ENCODE data around the gene PHC2.

DNA sequence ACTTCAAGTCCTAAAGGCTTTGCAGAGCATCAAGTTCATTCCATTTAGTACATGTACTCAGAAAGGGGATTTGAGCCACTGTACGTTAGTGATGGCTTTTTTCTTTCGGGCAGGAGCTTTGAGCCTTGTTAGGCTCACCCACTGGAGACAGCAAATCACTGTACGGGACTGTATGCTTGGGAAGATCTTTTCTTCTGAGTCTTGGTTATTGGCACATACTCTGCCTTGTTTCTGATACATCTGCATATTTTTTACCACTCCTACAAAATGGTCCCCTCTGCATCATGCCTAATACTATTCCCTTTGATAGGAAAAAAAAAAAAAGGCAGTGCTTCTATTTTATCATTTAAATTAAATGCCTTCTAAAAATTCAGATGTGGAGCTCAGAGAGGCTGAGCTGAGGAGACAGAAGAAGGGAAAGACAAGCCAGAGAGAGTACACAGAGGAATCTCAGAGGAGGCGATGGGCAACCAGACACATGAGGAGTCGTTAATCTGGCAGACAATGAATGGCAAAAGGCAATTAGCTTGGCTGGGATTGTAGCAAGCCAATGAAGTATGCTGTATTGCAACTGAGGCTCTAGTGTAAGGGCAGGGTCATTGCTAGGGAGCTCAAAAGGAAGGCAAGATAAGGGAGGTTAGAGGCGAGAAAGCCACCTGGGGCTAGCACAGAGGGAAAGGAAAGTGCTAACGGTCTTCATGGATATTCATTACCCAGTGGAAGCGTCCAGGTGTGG, 39.4 kb downstream of the PHC2 start:
- TF ChIP-seq EZH2 (IDR thresholded peaks at IDR 0.05; ENCODE audit: borderline replicate concordance, insufficient read depth, low read length, poor library complexity, severe bottlenecking) (no peak), POLR2AphosphoS5 (IDR thresholded peaks at IDR 0.05) (no peak), EP300 (conservative IDR thresholded peaks at IDR 0.05; ENCODE audit: poor library complexity, severe bottlenecking) (no peak)
- TF ChIP-seq, protein P1, sequence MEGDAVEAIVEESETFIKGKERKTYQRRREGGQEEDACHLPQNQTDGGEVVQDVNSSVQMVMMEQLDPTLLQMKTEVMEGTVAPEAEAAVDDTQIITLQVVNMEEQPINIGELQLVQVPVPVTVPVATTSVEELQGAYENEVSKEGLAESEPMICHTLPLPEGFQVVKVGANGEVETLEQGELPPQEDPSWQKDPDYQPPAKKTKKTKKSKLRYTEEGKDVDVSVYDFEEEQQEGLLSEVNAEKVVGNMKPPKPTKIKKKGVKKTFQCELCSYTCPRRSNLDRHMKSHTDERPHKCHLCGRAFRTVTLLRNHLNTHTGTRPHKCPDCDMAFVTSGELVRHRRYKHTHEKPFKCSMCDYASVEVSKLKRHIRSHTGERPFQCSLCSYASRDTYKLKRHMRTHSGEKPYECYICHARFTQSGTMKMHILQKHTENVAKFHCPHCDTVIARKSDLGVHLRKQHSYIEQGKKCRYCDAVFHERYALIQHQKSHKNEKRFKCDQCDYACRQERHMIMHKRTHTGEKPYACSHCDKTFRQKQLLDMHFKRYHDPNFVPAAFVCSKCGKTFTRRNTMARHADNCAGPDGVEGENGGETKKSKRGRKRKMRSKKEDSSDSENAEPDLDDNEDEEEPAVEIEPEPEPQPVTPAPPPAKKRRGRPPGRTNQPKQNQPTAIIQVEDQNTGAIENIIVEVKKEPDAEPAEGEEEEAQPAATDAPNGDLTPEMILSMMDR (IDR thresholded peaks at IDR 0.05; ENCODE audit: poor library complexity, severe bottlenecking) = no peak

Data from neural cell (in vitro differentiated cells).